GM19463 (cell line): ENCODE data around the gene OR14I1.

Experiments
- ATAC-seq: cut with Tn5 transposase; IDR thresholded peaks from one replicate; pipeline ENCODE4 v1.9.1; 2021; ENCODE audit warnings: mild to moderate bottlenecking, moderate library complexity; ENCODE audit not compliant: unreplicated experiment

OR14I1 gene

GRCh38 chr1:248702714-248703113 lies at the start of gene OR14I1:
Gene OR14I1 (minus strand): TSS chr1:248702766.
- ATAC-seq = no peak

- no peak for ATAC-seq
These were observed 49.1 kb upstream of the OR14I1 start for GRCh38 chr1:248751635-248752034.

GRCh38 chr1:248751142-248751541 lies 48.6 kb upstream of the OR14I1 start:
- no peak for ATAC-seq

- ATAC-seq = no peak
These were observed 47.9 kb upstream of the OR14I1 start for GRCh38 chr1:248750496-248750895.

- ATAC-seq = no peak
These were observed 45.6 kb upstream of the OR14I1 start for GRCh38 chr1:248748211-248748610.

- no peak for ATAC-seq
These were observed 38.3 kb upstream of the OR14I1 start for GRCh38 chr1:248740876-248741275.

DNA sequence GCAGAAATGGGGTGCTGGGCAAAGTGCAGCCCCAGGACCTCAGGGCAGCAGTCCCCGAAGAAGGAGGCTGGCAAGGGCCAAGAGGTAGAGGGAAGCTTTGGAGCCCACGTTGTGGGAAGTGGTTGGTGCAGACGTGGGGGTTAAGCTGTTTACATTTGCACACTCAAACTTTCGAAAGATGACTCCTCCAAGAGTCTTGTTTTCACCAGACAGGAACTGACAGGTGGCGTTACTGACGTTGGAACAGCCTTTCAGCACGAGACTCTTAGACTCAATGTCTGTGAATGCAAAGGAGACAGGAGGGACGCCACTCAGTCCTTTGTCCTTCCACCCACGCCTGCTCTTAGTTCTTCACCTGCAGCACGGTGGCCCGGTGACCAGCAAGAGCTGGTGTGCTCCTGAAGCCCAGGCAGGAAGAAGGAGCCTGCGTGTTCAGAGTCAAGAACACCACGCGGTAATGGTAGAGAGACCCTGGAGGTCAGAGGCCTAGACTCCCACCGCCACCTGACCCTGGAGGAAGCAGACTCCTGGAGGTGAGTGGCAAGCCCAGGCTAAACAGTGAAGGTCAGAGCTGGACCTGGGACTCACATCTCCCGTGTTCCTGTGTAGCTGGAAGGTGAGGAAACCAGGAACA lies 37.1 kb upstream of the OR14I1 start:
- no peak for ATAC-seq

DNA sequence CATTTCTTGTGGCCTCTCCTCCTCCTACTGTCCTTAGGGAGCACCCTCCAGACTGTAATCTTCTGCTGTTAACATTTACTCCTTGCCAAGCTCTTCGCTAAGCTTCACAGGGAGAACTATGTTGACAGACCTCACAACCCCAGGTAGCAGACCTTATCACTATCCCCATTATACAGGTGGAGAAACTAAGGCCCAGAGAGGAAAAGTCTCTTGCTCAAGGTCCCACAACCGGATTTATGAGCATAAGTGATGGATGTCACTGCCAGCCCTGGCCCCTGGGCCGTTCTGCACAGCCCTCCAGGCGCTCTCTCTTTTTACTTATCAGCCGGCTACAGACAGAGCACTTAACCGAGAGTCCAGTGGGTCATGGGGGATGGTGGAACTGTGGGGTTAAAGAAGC lies 34.9 kb upstream of the OR14I1 start:
- ATAC-seq = no peak

GRCh38 chr1:248736977-248737376 lies 34.4 kb upstream of the OR14I1 start:
- no peak for ATAC-seq

DNA sequence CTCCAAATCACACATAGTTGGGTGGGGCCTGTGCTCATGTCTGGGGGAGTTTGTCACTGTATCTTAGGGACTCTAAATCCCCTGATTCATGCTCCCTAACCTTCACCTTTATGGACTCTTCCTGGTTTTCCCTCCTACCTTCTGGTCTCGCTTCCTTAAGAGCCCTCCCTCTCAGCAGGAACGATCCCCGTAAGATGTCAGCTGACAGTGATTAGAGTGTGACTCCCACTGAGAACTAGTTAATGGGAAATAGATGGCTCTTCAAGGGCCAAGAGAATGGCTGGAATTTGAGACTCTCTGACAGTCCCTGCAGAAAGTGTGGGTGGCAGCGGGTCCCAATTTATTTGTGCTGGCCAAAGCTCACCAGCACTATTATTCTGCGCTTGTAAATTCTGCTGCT lies 31.0 kb upstream of the OR14I1 start:
- no peak for ATAC-seq

GRCh38 chr1:248730507-248731335 lies 28.2 kb upstream of the OR14I1 start:
- ATAC-seq = no peak

GRCh38 chr1:248714248-248714647 lies 11.7 kb upstream of the OR14I1 start:
- no peak for ATAC-seq

DNA sequence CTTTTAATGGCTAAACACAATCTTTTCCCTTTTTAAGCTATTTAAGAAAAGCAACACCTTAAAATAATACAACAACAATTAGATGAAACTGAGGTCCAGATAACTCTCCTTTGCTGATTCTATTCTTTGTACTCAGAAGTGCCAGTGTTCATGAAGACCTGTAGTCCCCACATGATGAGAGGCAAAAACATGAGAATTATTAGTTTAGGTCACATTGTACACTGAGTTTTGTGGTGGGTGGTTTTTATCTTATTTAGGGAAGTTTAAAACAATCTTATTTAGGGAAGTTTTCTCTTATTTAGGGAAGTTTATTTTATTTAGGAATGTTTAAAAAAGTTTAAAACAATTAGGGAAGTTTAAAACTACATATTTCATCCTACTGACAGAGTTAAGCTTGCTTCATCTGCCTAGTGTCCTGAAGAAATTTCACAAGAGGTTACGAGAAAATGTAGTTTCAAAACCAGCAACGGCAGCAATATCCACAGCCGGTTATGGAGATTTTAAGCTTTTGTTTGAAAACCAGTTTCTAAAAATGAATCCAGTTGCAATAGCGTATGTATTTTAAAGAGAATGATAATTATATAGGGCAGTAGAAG lies 7.8 kb upstream of the OR14I1 start:
- no peak for ATAC-seq

DNA sequence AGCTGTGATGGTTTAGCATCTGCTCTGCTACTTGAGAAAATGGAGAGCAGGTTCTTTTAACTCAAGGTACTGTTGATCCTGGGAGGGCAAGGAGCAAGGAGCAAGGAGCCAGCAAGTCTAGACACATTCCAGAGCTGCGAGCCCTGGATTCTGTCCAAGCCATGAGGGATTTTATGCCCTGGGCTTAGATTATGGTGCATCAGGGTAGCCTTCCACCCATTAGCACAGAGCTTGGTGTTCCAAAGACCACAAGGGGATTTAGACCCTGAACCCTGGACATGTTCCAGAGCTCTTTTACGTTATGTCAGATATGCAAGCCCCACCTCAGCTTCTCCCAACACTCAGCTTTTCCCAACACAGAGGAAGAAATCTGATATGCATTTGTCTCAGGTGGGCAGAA lies 2.0 kb upstream of the OR14I1 start:
- no peak for ATAC-seq

DNA sequence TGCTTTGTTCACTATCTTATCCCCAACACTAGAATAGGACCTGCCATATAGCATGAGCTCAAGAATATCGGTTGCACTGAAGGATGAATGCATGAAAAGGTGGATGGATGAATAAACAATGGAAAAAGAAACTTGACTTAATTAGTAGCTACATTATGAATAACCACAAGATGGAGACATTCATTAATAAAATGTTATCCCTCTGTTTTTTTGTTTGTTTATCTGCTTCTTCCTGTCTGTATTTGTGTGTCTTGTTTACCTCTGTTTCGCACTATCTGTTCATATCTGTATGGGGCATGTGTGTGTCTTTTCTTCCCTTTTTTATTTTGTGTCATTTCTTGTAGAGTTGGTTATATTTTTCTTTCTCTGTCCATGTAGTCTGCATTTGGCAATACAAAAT lies 1.1 kb upstream of the OR14I1 start:
- ATAC-seq = no peak

DNA sequence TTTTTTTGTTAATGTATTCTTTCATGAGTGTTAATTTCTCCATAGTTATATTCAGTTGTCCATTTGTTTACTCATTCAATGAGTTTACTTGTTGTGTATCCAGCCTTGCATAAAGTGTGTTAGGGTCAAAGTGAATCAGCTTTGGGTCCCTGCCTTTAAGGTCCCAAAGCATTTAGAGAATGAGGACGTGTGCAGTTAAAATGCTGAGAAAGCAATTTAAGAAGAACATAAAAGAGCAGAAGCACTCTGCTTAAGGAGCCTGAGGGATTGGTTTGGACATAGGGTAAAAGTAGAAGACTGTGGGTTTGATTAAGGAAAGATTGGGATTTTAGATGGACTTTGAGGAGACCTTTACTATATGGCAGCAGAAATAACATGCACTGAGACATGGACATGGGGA lies 3.5 kb downstream of the OR14I1 start:
- ATAC-seq = no peak

GRCh38 chr1:248697907-248698306 lies 4.7 kb downstream of the OR14I1 start:
- no peak for ATAC-seq

DNA sequence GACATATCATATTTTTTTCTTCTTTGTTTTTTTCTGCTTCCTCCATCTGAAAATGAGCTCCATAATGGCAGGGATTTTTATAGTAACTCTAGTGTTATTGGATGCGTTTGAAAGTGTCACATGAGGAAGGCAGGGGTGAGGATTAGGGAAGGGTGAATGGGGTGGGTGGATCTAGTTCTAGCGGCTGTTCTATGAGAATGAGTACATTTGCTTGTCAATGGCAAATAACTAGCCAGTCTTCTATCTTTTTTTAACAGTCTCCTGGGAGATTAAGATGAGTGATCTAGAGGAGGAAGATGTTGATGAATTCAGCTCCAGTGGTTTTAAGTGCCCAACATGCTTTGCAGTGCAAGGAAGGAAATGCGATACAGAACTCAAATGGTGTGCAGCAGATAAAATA lies 5.8 kb downstream of the OR14I1 start:
- ATAC-seq = no peak

- ATAC-seq = no peak
These were observed 6.3 kb downstream of the OR14I1 start for GRCh38 chr1:248696261-248696660.

DNA sequence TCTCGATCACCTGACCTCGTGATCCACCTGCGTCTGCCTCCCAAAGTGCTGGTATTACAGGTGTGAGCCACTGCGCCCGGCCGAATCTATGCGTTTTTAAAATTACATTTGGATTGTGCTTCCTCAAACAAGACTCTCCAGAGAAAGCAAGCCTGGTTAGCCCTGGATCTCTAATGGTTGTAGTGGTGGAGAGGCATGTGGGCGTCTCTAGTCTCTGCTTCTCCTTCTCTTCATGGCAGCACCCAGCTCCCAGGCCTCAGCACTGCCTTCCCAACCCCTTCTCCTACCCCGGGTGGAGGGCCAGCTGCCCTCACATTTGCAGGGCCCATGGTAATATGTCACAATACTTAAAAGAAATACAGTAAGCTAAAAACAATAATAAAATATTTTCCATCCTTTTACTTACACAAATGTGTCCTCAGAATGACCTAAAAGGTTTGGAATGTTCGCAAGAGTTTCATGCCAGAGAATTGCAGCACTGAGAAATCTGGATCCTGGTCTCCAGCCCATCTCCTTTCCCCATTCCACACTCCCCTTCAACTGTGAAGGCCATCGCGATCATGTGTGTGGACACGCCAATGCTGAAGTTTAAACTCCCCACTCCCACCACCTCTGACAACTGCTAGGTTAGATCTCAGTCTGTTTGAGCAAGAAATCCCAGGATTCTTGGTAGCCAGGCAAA lies 7.0 kb downstream of the OR14I1 start:
- no peak for ATAC-seq

DNA sequence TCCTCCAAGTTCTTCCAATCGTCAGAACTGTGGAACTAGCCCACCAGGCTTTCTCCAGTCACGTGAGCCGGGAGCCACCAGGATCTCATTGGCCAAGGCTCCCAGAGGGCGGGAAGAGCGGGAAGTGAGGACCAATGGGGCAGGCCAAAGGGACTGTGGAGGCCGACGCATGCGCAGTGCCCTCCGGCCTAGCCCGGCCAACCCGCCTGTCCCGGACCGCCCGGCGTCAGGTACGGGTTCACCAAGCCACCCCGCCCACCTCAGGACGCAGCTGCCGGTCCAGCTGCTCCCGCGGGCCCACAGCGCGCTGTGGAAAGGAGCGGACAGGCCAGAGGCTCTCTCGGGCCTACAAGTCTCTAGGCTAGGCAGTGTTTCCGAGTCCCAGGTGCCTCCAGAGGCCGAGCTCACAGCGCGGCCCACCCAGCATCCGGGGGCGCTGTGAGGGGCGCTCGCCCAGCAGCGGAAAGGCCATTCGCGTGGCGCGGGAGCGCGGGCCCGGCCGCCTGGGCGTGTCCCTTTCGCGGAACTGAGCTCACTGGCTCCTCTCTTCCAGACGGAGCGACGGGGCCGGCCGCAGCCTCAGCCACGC lies 10.9 kb downstream of the OR14I1 start:
- no peak for ATAC-seq
